ENCODE measurements around the gene NHSL2.

- no peak for TF ChIP-seq MAX (IDR thresholded peaks at IDR 0.05; ENCODE audit: low read depth, low read length)
- no peak for TF ChIP-seq CTCF (IDR thresholded peaks at IDR 0.05; ENCODE audit: low read depth, low read length)
- no peak for TF ChIP-seq POLR2A (IDR thresholded peaks at IDR 0.05; ENCODE audit: extremely low read depth, insufficient read length)
These were observed 106.5 kb downstream of the NHSL2 start for GRCh38 chrX:72016881-72017783.

Measured in NB4 (cell line).